Thoracic aorta (tissue), 2 donors: ENCODE measurements around the gene SPATA9. TPM values are rescaled to one million over a fixed set of nuclear protein-coding genes. Genes with fewer than 3 reads are reported as not detected.
A peak's percentile ranks its signal among the peaks of the same experiment; 100 is the strongest.

Experiments
- ATAC-seq: fragments of 150-250 bp; one replicate; pipeline ENCODE4 v1.8.0; 2017; ENCODE audit warnings: low read depth; ENCODE audit not compliant: insufficient number of reproducible peaks, low FRiP score
- DNase-seq: peaks from one replicate; pipeline ENCODE4 v3.0.0-alpha.2; 2020; ENCODE audit warnings: low spot score
- H3K27ac ChIP-seq, 2 donors: fragments of 200-600 bp; sonication (generic); 1 replicate in 1 of 2; 2 replicates in 1 of 2; pipeline ENCODE4 v1.5.1; 2016; ENCODE audit warnings: mild to moderate bottlenecking in 2 of 2, moderate library complexity in 2 of 2
- H3K27me3 ChIP-seq: fragments of 200-600 bp; sonication (generic); replicated peaks from 2 replicates; pipeline ENCODE4 v1.6.0; 2016; ENCODE audit warnings: mild to moderate bottlenecking; ENCODE audit not compliant: insufficient read depth
- H3K36me3 ChIP-seq: fragments of 200-600 bp; sonication (generic); one replicate; pipeline ENCODE4 v1.5.1; 2016
- H3K4me1 ChIP-seq, 2 donors: fragments of 200-600 bp; sonication (generic); 1 replicate in 1 of 2; 2 replicates in 1 of 2; pipeline versions ENCODE4 v1.5.1 to v1.6.0; 2016; ENCODE audit warnings: low read depth in 2 of 2, mild to moderate bottlenecking in 1 of 2; ENCODE audit not compliant: control insufficient read depth in 1 of 2
- H3K4me3 ChIP-seq: fragments of 200-600 bp; sonication (generic); 2 replicates; pipeline ENCODE4 v1.5.1; 2016; ENCODE audit warnings: mild to moderate bottlenecking
- H3K9me3 ChIP-seq: fragments of 200-600 bp; sonication (generic); 2 replicates; pipeline ENCODE4 v1.5.1; 2016
- CTCF ChIP-seq: fragments of 200-600 bp; sonication (generic); IDR thresholded peaks from one replicate; pipeline ENCODE4 v1.5.1; 2019; ENCODE audit warnings: antibody characterized with exemption
- total RNA-seq, 2 donors: library from RNA; depleted of rRNA; stranded (reverse); fragments of >200 nt; gene quantifications; one replicate each; pipeline versions ENCODE4 v1.1.0 to v1.2.3, GENCODE V29; 2016

Gene SPATA9
- total RNA-seq, 2 donors from 2014 or later, result 0.35 TPM; not detected in 1

- H3K9me3 ChIP-seq, result no peaks in the 10 kb centered on the region
- no peak overlapping the region for H3K27ac ChIP-seq
- DNase-seq (no peak), ATAC-seq (no peak)
- peaks cover 3 to 15% of the 10 kb centered on the region in 2 donors for H3K4me1 ChIP-seq
- no peaks in the 10 kb centered on the region for H3K36me3 ChIP-seq
- H3K27me3 ChIP-seq, result no peaks in the 10 kb centered on the region
- no peak overlapping the region for H3K4me3 ChIP-seq
- TF ChIP-seq CTCF, result no peak
Measured at GRCh38 chr5:95670568-95670967, 12.2 kb downstream of the SPATA9 start.

GRCh38 chr5:95669985-95670384 lies 12.8 kb downstream of the SPATA9 start:
- Histone ChIP-seq H3K27ac (no peak overlapping the region), H3K4me1 (peaks cover 3 to 15% of the 10 kb centered on the region in 2 donors), H3K36me3 (no peaks in the 10 kb centered on the region), H3K9me3 (no peaks in the 10 kb centered on the region), H3K4me3 (no peak overlapping the region), H3K27me3 (no peaks in the 10 kb centered on the region)
- TF ChIP-seq CTCF, result no peak
- ATAC-seq (no peak), DNase-seq (no peak)

GRCh38 chr5:95669540-95669939 lies 13.3 kb downstream of the SPATA9 start:
- Histone ChIP-seq H3K36me3 (no peaks in the 10 kb centered on the region), H3K27ac (no peak overlapping the region), H3K9me3 (no peaks in the 10 kb centered on the region), H3K4me3 (no peak overlapping the region), H3K27me3 (no peaks in the 10 kb centered on the region), H3K4me1 (peaks cover 3 to 15% of the 10 kb centered on the region in 2 donors)
- DNase-seq (peak; percentile 12), ATAC-seq (no peak)
- TF ChIP-seq CTCF, result no peak

- ATAC-seq (no peak), DNase-seq (no peak)
- H3K9me3 ChIP-seq, result no peaks in the 10 kb centered on the region
- H3K4me3 ChIP-seq, result no peak overlapping the region
- no peak for TF ChIP-seq CTCF
- no peaks in the 10 kb centered on the region for H3K27me3 ChIP-seq
- peaks cover 3 to 15% of the 10 kb centered on the region in 2 donors for H3K4me1 ChIP-seq
- no peaks in the 10 kb centered on the region for H3K36me3 ChIP-seq
- no peak overlapping the region for H3K27ac ChIP-seq
Measured at GRCh38 chr5:95668728-95669127, 14.1 kb downstream of the SPATA9 start.

GRCh38 chr5:95668216-95668615 lies 14.6 kb downstream of the SPATA9 start:
- no peak for TF ChIP-seq CTCF
- Histone ChIP-seq H3K27me3 (no peaks in the 10 kb centered on the region), H3K27ac (no peak overlapping the region), H3K36me3 (no peaks in the 10 kb centered on the region), H3K4me3 (no peak overlapping the region), H3K9me3 (no peaks in the 10 kb centered on the region), H3K4me1 (peaks cover 3 to 15% of the 10 kb centered on the region in 2 donors)
- ATAC-seq (no peak), DNase-seq (no peak)
